Right ventricle myocardium superior (tissue), 1 donor: ENCODE data around the gene CAGE1. TPM values are rescaled to one million over a fixed set of nuclear protein-coding genes. Genes with fewer than 3 reads are reported as not detected.
"Not testable (repeated sequence)": the region's sequence is repeated elsewhere in the genome, so short reads cannot be mapped to it uniquely, and the experiment has no call there.

Experiments
- ATAC-seq: fragments of 200-7000 bp; cut with Tn5 transposase; one replicate; pipeline ENCODE4 v1.9.1; 2020; ENCODE audit warnings: mild to moderate bottlenecking; ENCODE audit not compliant: poor library complexity
- DNase-seq: peaks from one replicate; pipeline ENCODE4 v3.0.0-alpha.2; 2020
- intact Hi-C: fragments of 100-400 bp; cut with DNase I; formaldehyde crosslinking; loops from one replicate; pipeline ENCODE4 v1.11.2; 2022
- total RNA-seq: library from RNA; stranded (reverse); fragmentation: NEBNext Ultra II Directional; extraction: Animal tissue kit (Norgen Biotek cat#: 25700); gene quantifications from one replicate; pipeline ENCODE4 v1.2.1, GENCODE V29; 2021
- donor health status: DM: no; HTN: yes; CAD: no; lungs with severe emphysema.

Gene CAGE1
- total RNA-seq, 1 donor from 2014 or later, result not detected

- ATAC-seq (no peak), DNase-seq (no peak)
- intact Hi-C loops, result loop anchor here (10.0 kb wide), 1 partner anchor 298 kb away; no protein-coding TSS in a partner anchor
Measured at GRCh38 chr6:7316658-7317533, 72.6 kb downstream of the CAGE1 start.

GRCh38 chr6:7315948-7316365 lies 73.6 kb downstream of the CAGE1 start:
- no peak for DNase-seq
- intact Hi-C loops, result loop anchor here (10.0 kb wide), 1 partner anchor 299 kb away; no protein-coding TSS in a partner anchor
- no peak for ATAC-seq

- intact Hi-C loops, result loop anchor here (10.0 kb wide), 1 partner anchor 299 kb away; no protein-coding TSS in a partner anchor
- not testable (repeated sequence) for DNase-seq
Measured at GRCh38 chr6:7315087-7315947, 74.2 kb downstream of the CAGE1 start.

GRCh38 chr6:7314414-7314813 lies 75.1 kb downstream of the CAGE1 start:
- intact Hi-C loops, result loop anchor here (10.0 kb wide), 1 partner anchor 300 kb away; no protein-coding TSS in a partner anchor
- no peak for ATAC-seq
- DNase-seq, result no peak

More at GRCh38 chr6:7315087-7315947, 74.2 kb downstream of the CAGE1 start:
- ATAC-seq, result not testable (repeated sequence)

- intact Hi-C loops, result loop anchor here (2.0 to 10.0 kb wide), 2 partner anchors 77 to 301 kb away; no protein-coding TSS in a partner anchor
- DNase-seq, result no peak
- ATAC-seq, result no peak
Measured at GRCh38 chr6:7313505-7314165, 75.9 kb downstream of the CAGE1 start.

GRCh38 chr6:7312616-7313504 lies 76.7 kb downstream of the CAGE1 start, which contains the start of gene SSR1:
Gene SSR1 (minus strand): TSS chr6:7313199. CDS start chr6:7313120, 79 bp downstream.
- intact Hi-C loops, result loop anchor here (2.0 to 10.0 kb wide), 2 partner anchors 78 to 302 kb away; no protein-coding TSS in a partner anchor
- ATAC-seq (peak; percentile 100), DNase-seq (peak; percentile 99)

GRCh38 chr6:7311917-7312615 lies 77.5 kb downstream of the CAGE1 start:
- intact Hi-C loops, result loop anchor here (2.0 to 10.0 kb wide), 2 partner anchors 79 to 303 kb away; no protein-coding TSS in a partner anchor
- ATAC-seq (peak; percentile 1), DNase-seq (no peak)

GRCh38 chr6:7311176-7311575 lies 78.4 kb downstream of the CAGE1 start:
- DNase-seq, result no peak
- intact Hi-C loops, result loop anchor here (10.0 kb wide), 1 partner anchor 304 kb away; no protein-coding TSS in a partner anchor
- ATAC-seq, result no peak

GRCh38 chr6:7309050-7309449 lies 80.5 kb downstream of the CAGE1 start:
- ATAC-seq (no peak), DNase-seq (no peak)
- intact Hi-C loops, result no loop called here

- ATAC-seq, result no peak
- DNase-seq, result no peak
- intact Hi-C loops, result no loop called here
Measured at GRCh38 chr6:7307533-7307932, 82.0 kb downstream of the CAGE1 start.

GRCh38 chr6:7304821-7305220 lies 84.7 kb downstream of the CAGE1 start:
- DNase-seq (no peak), ATAC-seq (no peak)
- intact Hi-C loops, result no loop called here

- DNase-seq (no peak), ATAC-seq (no peak)
- intact Hi-C loops, result no loop called here
Measured at GRCh38 chr6:7301702-7302101, 87.8 kb downstream of the CAGE1 start.

- ATAC-seq (no peak), DNase-seq (no peak)
- intact Hi-C loops, result no loop called here
Measured at GRCh38 chr6:7300926-7301325, 88.6 kb downstream of the CAGE1 start.

- ATAC-seq (no peak), DNase-seq (no peak)
- intact Hi-C loops, result loop anchor here (10.0 kb wide), 1 partner anchor 277 kb away; no protein-coding TSS in a partner anchor
Measured at GRCh38 chr6:7298113-7298512, 91.4 kb downstream of the CAGE1 start.

GRCh38 chr6:7296602-7297001 lies 92.9 kb downstream of the CAGE1 start:
- DNase-seq (no peak), ATAC-seq (no peak)
- intact Hi-C loops, result loop anchor here (10.0 kb wide), 1 partner anchor 278 kb away; no protein-coding TSS in a partner anchor

- no peak for ATAC-seq
- intact Hi-C loops, result loop anchor here (10.0 kb wide), 1 partner anchor 279 kb away; no protein-coding TSS in a partner anchor
- no peak for DNase-seq
Measured at GRCh38 chr6:7295916-7296315, 93.6 kb downstream of the CAGE1 start.
